Measurements from ENCODE around the gene TYRO3. TPM values are rescaled to one million over a fixed set of nuclear protein-coding genes. Genes with fewer than 3 reads are reported as not detected.

The TYRO3 gene
- total RNA-seq, 2 experiments from 2014 or later, result 0.48 TPM; not detected in 1

DNA sequence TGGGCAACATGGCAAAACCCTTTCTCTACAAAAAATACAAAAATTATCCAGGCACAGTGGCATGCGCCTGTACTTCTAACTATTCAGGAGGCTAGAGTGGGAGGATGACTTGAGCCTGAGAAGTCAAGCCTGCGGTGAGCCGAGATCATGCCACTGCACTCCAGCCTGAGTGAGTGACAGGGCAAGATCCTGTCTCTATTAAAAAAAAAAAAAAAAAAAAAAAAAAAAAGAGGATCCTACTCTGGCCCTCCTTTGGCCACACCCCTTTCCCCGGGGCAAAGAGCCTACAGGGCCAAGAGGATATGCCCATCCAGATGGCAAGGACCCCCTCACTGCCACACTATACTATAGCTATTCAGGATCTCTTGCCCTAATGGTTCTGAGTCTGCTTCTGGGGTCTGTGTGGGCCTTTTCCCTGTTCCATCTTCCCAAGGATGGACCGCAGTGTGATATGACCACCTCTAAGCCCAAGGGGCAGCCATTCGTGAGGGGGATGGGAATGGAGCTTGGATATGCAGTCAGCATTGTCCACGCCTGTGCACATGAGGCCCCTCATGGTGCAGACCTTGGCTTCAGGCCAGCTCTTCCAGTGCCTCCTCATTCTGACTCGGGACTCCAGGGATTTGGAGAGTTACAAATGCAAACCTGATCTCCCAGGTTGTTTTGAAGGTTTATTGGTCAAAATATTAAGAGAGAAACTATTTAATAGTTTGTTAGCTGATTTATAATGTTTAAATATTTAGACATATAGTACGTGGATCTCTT, 7.3 kb downstream of the TYRO3 start:
- no peak overlapping the region for H3K27ac ChIP-seq (ENCODE audit: low read depth, low read length, poor library complexity, severe bottlenecking)
- TF ChIP-seq EZH2phosphoT487 (IDR thresholded peaks at IDR 0.05; ENCODE audit: borderline replicate concordance, low read depth, low read length), result no peak
- TF ChIP-seq, protein P1, sequence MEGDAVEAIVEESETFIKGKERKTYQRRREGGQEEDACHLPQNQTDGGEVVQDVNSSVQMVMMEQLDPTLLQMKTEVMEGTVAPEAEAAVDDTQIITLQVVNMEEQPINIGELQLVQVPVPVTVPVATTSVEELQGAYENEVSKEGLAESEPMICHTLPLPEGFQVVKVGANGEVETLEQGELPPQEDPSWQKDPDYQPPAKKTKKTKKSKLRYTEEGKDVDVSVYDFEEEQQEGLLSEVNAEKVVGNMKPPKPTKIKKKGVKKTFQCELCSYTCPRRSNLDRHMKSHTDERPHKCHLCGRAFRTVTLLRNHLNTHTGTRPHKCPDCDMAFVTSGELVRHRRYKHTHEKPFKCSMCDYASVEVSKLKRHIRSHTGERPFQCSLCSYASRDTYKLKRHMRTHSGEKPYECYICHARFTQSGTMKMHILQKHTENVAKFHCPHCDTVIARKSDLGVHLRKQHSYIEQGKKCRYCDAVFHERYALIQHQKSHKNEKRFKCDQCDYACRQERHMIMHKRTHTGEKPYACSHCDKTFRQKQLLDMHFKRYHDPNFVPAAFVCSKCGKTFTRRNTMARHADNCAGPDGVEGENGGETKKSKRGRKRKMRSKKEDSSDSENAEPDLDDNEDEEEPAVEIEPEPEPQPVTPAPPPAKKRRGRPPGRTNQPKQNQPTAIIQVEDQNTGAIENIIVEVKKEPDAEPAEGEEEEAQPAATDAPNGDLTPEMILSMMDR (conservative IDR thresholded peaks at IDR 0.05; ENCODE audit: low read length), result no peak
- H3K9me2 ChIP-seq (ENCODE audit: insufficient read depth, low read length), result no peaks in the 10 kb centered on the region
- H3K36me3 ChIP-seq (ENCODE audit: insufficient read depth, low read length), result no peaks in the 10 kb centered on the region
- no peaks in the 10 kb centered on the region for H3K79me2 ChIP-seq (ENCODE audit: insufficient read depth, low read depth, low read length)
- intact Hi-C loops (cut with micrococcal nuclease; ENCODE audit: unreplicated experiment), result no loop called here
- no peak overlapping the region for H3K4me3 ChIP-seq (ENCODE audit: low read depth, low read length, poor library complexity, severe bottlenecking)
- H4K20me1 ChIP-seq (ENCODE audit: insufficient read depth, low read length), result no peaks in the 10 kb centered on the region
- no peaks in the 10 kb centered on the region for H3K9me3 ChIP-seq (ENCODE audit: low read length)
- CTCF ChIA-PET (ENCODE audit: unreplicated experiment), result interaction anchor here (0.5 kb wide), 2 partner anchors 211 to 275 kb away, joined by 3 to 9 read pairs; no protein-coding TSS in a partner anchor
- DNase-seq (ENCODE audit: low spot score), result no peak
- BruUV-seq (replicated peaks), result no TSS peak
- H3K4me1 ChIP-seq (ENCODE audit: insufficient read depth, low read length, poor library complexity, severe bottlenecking), result no peaks in the 10 kb centered on the region
- POLR2A ChIA-PET, result interaction anchor here (0.6 kb wide), 2 partner anchors 46 to 1385 kb away, joined by 3 read pairs; no protein-coding TSS in a partner anchor
- no peak overlapping the region for H2AFZ ChIP-seq (ENCODE audit: low read length)
- H3K4me2 ChIP-seq (ENCODE audit: low read length), result no peak overlapping the region

DNA sequence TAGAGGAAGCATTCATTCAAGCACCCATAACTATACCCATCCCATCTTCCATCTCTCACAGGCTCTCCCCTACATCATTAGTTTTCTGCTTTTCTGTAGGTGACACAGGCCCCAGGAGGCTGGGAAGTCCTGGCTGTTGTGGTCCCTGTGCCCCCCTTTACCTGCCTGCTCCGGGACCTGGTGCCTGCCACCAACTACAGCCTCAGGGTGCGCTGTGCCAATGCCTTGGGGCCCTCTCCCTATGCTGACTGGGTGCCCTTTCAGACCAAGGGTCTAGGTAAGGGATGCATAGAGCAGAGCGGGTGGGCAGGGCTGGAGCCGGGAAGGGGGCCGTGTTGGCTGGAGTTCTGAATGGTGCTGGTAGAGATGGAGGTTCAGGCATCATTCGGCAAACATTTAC, 8.2 kb downstream of the TYRO3 start:
- H3K79me2 ChIP-seq (ENCODE audit: insufficient read depth, low read depth, low read length), result no peaks in the 10 kb centered on the region
- H3K36me3 ChIP-seq (ENCODE audit: insufficient read depth, low read length), result no peaks in the 10 kb centered on the region
- no peak overlapping the region for H2AFZ ChIP-seq (ENCODE audit: low read length)
- H3K4me3 ChIP-seq (ENCODE audit: low read depth, low read length, poor library complexity, severe bottlenecking), result no peak overlapping the region
- no peak overlapping the region for H3K4me2 ChIP-seq (ENCODE audit: low read length)
- no peaks in the 10 kb centered on the region for H3K4me1 ChIP-seq (ENCODE audit: insufficient read depth, low read length, poor library complexity, severe bottlenecking)
- no peak for TF ChIP-seq EZH2phosphoT487 (IDR thresholded peaks at IDR 0.05; ENCODE audit: borderline replicate concordance, low read depth, low read length)
- TF ChIP-seq, protein P1 (conservative IDR thresholded peaks at IDR 0.05; ENCODE audit: low read length), result no peak
- ChIA-PET POLR2A (interaction anchor here (0.6 kb wide), 1 partner anchor 45 kb away, joined by 3 read pairs; no protein-coding TSS in a partner anchor), CTCF (ENCODE audit: unreplicated experiment) (no interaction called here)
- H3K9me2 ChIP-seq (ENCODE audit: insufficient read depth, low read length), result no peaks in the 10 kb centered on the region
- no peaks in the 10 kb centered on the region for H4K20me1 ChIP-seq (ENCODE audit: insufficient read depth, low read length)
- no peak overlapping the region for H3K27ac ChIP-seq (ENCODE audit: low read depth, low read length, poor library complexity, severe bottlenecking)
- no TSS peak for BruUV-seq (replicated peaks)
- intact Hi-C loops (cut with micrococcal nuclease; ENCODE audit: unreplicated experiment), result no loop called here
- DNase-seq (ENCODE audit: low spot score), result no peak
- no peaks in the 10 kb centered on the region for H3K9me3 ChIP-seq (ENCODE audit: low read length)

DNA sequence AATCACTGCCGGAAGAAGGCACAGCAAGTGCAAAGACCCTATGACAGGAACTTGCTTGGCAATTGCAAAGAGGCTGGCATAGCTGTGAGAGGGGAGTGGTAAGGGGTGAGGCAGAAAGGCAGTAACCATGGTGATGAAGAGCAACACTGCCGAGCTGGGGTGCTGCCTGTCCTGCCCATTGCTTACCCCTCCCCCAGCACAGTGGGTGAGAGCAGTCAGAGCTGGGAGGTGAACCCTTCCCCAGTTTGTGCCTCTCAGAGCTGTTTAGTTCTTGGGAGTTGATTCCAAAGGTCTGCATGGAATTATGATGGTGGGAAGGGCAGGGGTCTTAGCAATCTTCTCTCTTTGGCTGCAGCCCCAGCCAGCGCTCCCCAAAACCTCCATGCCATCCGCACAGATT, 8.8 kb downstream of the TYRO3 start:
- no peaks in the 10 kb centered on the region for H4K20me1 ChIP-seq (ENCODE audit: insufficient read depth, low read length)
- no TSS peak for BruUV-seq (replicated peaks)
- no peak overlapping the region for H3K4me3 ChIP-seq (ENCODE audit: low read depth, low read length, poor library complexity, severe bottlenecking)
- no peaks in the 10 kb centered on the region for H3K9me3 ChIP-seq (ENCODE audit: low read length)
- H3K27ac ChIP-seq (ENCODE audit: low read depth, low read length, poor library complexity, severe bottlenecking), result no peak overlapping the region
- H3K36me3 ChIP-seq (ENCODE audit: insufficient read depth, low read length), result no peaks in the 10 kb centered on the region
- no peaks in the 10 kb centered on the region for H3K9me2 ChIP-seq (ENCODE audit: insufficient read depth, low read length)
- no peaks in the 10 kb centered on the region for H3K79me2 ChIP-seq (ENCODE audit: insufficient read depth, low read depth, low read length)
- no peak for DNase-seq (ENCODE audit: low spot score)
- ChIA-PET POLR2A (interaction anchor here (0.5 kb wide), 1 partner anchor 30 kb away, joined by 3 read pairs; no protein-coding TSS in a partner anchor), CTCF (ENCODE audit: unreplicated experiment) (no interaction called here)
- intact Hi-C loops (cut with micrococcal nuclease; ENCODE audit: unreplicated experiment), result no loop called here
- no peaks in the 10 kb centered on the region for H3K4me1 ChIP-seq (ENCODE audit: insufficient read depth, low read length, poor library complexity, severe bottlenecking)
- no peak overlapping the region for H3K4me2 ChIP-seq (ENCODE audit: low read length)
- TF ChIP-seq, protein P1 (conservative IDR thresholded peaks at IDR 0.05; ENCODE audit: low read length), result no peak
- no peak for TF ChIP-seq EZH2phosphoT487 (IDR thresholded peaks at IDR 0.05; ENCODE audit: borderline replicate concordance, low read depth, low read length)
- H2AFZ ChIP-seq (ENCODE audit: low read length), result no peak overlapping the region

Measured in OCI-LY7 (cell line).